GM12878 (cell line): Measurements from ENCODE around the gene RAB44. TPM values are rescaled to one million over a fixed set of nuclear protein-coding genes. Genes with fewer than 3 reads are reported as not detected.

Experiments
- ATAC-seq: fragments of 200-7000 bp; cut with Tn5 transposase; 3 replicates; pipeline ENCODE4 v1.9.1; 2020; ENCODE audit warnings: mild to moderate bottlenecking, moderate library complexity
- BruUV-seq: library from RNA; stranded (reverse); fragments of 400-500 nt; replicated peaks from 2 replicates; lab custom pipeline; 2021; lab: Mats Ljungman, UMichigan
- CTCF ChIA-PET: fragments of 300-600 bp; sonication (Branson Sonifier 250); formaldehyde crosslinking; extraction: SDS; loops from one replicate; lab custom pipeline; 2021; ENCODE audit warnings: inconsistent platforms; lab: Yijun Ruan, JAX
- POLR2A ChIA-PET: fragments of 350-600 bp; formaldehyde crosslinking; extraction: SDS; loops from one replicate; lab custom pipeline; 2021; ENCODE audit warnings: inconsistent platforms; lab: Charles Lee
- RAD21 ChIA-PET: fragments of 300-600 bp; sonication (Branson Sonifier 250); formaldehyde crosslinking; loops from one replicate; lab custom pipeline; 2023; ENCODE audit warnings: antibody characterized with exemption; ENCODE audit not compliant: unreplicated experiment; lab: Charles Lee
- SMC1A ChIA-PET: fragments of 300-600 bp; sonication (Branson Sonifier 250); formaldehyde crosslinking; loops from one replicate; lab custom pipeline; 2023; ENCODE audit not compliant: unreplicated experiment, uncharacterized antibody; lab: Charles Lee
- DNase-seq: peaks from one replicate; pipeline ENCODE4 v3.0.0-alpha.2; 2011; ENCODE audit warnings: low read depth, low spot score
- FAIRE-seq: peaks from 3 replicates; lab custom pipeline; 2011; peaks lifted over from hg19 to GRCh38; lab: Jason Lieb, UNC
- H2AFZ ChIP-seq: 2 replicates; pipeline ENCODE4 v1.6.0; 2011; ENCODE audit warnings: low read depth, low read length, control low read depth; ENCODE audit not compliant: control insufficient read depth
- H3K27ac ChIP-seq: 2 replicates; pipeline ENCODE4 v1.5.1; 2011; ENCODE audit warnings: control low read depth; ENCODE audit not compliant: control insufficient read depth, insufficient read depth
- H3K27me3 ChIP-seq, 2 experiments: replicated peaks in 1 of 2; 2 replicates each; pipeline versions ENCODE4 v1.6.0 to v1.6.1; 2011; ENCODE audit warnings: low read length in 1 of 2; ENCODE audit not compliant: control insufficient read depth in 2 of 2, insufficient read depth in 2 of 2
- H3K36me3 ChIP-seq, 2 experiments: 2 replicates each; pipeline ENCODE4 v1.5.1; 2011; ENCODE audit warnings: low read length in 1 of 2; ENCODE audit not compliant: control insufficient read depth in 2 of 2, insufficient read depth in 2 of 2
- H3K4me1 ChIP-seq: 2 replicates; pipeline ENCODE4 v1.6.1; 2011; ENCODE audit warnings: mild to moderate bottlenecking, low read length, moderate library complexity, mixed read lengths; ENCODE audit not compliant: control insufficient read depth, insufficient read depth
- H3K4me2 ChIP-seq: 2 replicates; pipeline ENCODE4 v1.6.0; 2011; ENCODE audit warnings: control low read depth; ENCODE audit not compliant: control insufficient read depth, insufficient read depth
- H3K4me3 ChIP-seq: fragments of 200-600 bp; sonication (generic); 2 replicates; pipeline ENCODE4 v1.5.1; 2016
- H3K79me2 ChIP-seq: 2 replicates; pipeline ENCODE4 v1.6.0; 2011; ENCODE audit warnings: low read length; ENCODE audit not compliant: control insufficient read depth, insufficient read depth
- H3K9ac ChIP-seq: 2 replicates; pipeline ENCODE4 v1.8.0; 2011; ENCODE audit warnings: low read length, control low read depth, mixed read lengths; ENCODE audit not compliant: control insufficient read depth, insufficient read depth
- H3K9me3 ChIP-seq: replicated peaks from 3 replicates; pipeline ENCODE4 v1.5.1; 2011; ENCODE audit warnings: mild to moderate bottlenecking, low read length; ENCODE audit not compliant: control insufficient read depth, insufficient read depth
- H4K20me1 ChIP-seq: 2 replicates; pipeline ENCODE4 v1.6.0; 2011; ENCODE audit not compliant: control insufficient read depth, insufficient read depth
- ATF2 ChIP-seq: IDR thresholded peaks from 2 replicates; pipeline ENCODE4 v1.6.1; 2012; ENCODE audit warnings: low read length, inconsistent platforms
- ATF7 ChIP-seq: fragments of 450-650 bp; IDR thresholded peaks from 2 replicates; pipeline ENCODE4 v1.6.1; 2016; ENCODE audit warnings: low read depth, mild to moderate bottlenecking
- MXI1 ChIP-seq: fragments of 150-350 bp; IDR thresholded peaks from 2 replicates; pipeline ENCODE4 v1.6.1; 2011; ENCODE audit warnings: low read depth, mild to moderate bottlenecking, inconsistent platforms, low read length, improper control_type of control experiment
- RELA ChIP-seq: fragments of 450-650 bp; IDR thresholded peaks from 2 replicates; pipeline ENCODE4 v1.8.0; 2014; ENCODE audit warnings: borderline replicate concordance; ENCODE audit not compliant: partially characterized antibody
- SUZ12 ChIP-seq: fragments of 200-600 bp; sonication (generic); IDR thresholded peaks from one replicate; pipeline ENCODE4 v1.6.1; 2018; ENCODE audit warnings: antibody characterized with exemption, mild to moderate bottlenecking; ENCODE audit not compliant: unreplicated experiment
- ZNF622 ChIP-seq: fragments of 450-650 bp; IDR thresholded peaks from 2 replicates; pipeline ENCODE4 v1.6.1; 2017; ENCODE audit warnings: mild to moderate bottlenecking, inconsistent platforms
- WGBS: methylation state at CpG from one replicate; pipeline ENCODE4 v1.1.6; 2016; ENCODE audit warnings: low lambda C conversion rate; ENCODE audit not compliant: insufficient replicate concordance, insufficient coverage; ENCODE audit errors: missing lambda C conversion rate; 5-methylcytosine and 5-hydroxymethylcytosine counted together
- in situ Hi-C: fragments of 300-500 bp; cut with MboI; formaldehyde crosslinking; loops from 9 replicates; pipeline ENCODE4 v1.14.3; 2018; ENCODE audit warnings: mixed read lengths
- intact Hi-C: fragments of 100-400 bp; cut with micrococcal nuclease; formaldehyde crosslinking; loops from one replicate; pipeline ENCODE4 v1.14.2; 2022; ENCODE audit not compliant: unreplicated experiment
- polyA plus RNA-seq, 11 experiments: library from polyadenylated mRNA; depleted of rRNA in 4 of 11; unstranded in 6 of 11; stranded (reverse) in 5 of 11; fragments of >200 nt; fragmentation: Nextera tagmentation in 4 of 11; fragmentation: Illumina TruSeq in 1 of 11; extraction: Ambion mirVana in 4 of 11; extraction: Trizol in 1 of 11; gene quantifications; 1 replicate in 1 of 11; 2 replicates in 10 of 11; pipeline versions ENCODE4 v1.2.1 to v1.2.3, GENCODE V29; 2011 to 2016; ENCODE audit warnings: inconsistent platforms in 2 of 11, missing spikeins in 2 of 11, low read depth in 1 of 11
- total RNA-seq, 4 experiments: library from RNA; depleted of rRNA in 3 of 4; stranded (reverse); fragments of >200 nt in 3 of 4; fragmentation: Illumina TruSeq in 1 of 4; extraction: Trizol in 1 of 4; gene quantifications; 2 replicates each; pipeline versions ENCODE4 v1.2.1 to v1.2.3, GENCODE V29; 2013 to 2021

The RAB44 gene
- total and polyA plus RNA-seq, 10 of the 15 experiments (the other 5 are each of a cell fraction or from before 2014, with no cell fraction given) = 0.01 to 0.08 (median 0.05) TPM; not detected in 2

DNA sequence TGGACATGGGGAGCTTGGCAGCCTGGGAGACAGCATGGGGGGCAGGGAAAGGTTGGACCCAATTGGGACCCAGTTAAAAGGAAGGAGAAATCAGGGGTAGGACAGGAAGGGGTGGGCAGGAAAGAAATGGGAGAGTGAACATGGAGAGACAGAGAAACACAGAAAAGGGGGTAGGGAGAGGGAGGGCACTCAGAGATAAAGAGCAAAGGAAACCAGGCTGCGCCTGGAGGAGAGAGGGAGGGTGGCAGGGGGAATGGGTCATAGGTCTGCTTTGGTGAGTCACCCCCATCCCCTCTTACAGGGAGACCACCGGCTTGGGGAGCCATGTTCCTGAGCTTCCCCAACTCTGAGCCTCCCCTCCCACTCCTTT, 46.7 kb downstream of the RAB44 start (continued):
- TF ChIP-seq ATF2 (no peak), RELA (no peak), MXI1 (no peak), ZNF622 (no peak), SUZ12 (no peak)

DNA sequence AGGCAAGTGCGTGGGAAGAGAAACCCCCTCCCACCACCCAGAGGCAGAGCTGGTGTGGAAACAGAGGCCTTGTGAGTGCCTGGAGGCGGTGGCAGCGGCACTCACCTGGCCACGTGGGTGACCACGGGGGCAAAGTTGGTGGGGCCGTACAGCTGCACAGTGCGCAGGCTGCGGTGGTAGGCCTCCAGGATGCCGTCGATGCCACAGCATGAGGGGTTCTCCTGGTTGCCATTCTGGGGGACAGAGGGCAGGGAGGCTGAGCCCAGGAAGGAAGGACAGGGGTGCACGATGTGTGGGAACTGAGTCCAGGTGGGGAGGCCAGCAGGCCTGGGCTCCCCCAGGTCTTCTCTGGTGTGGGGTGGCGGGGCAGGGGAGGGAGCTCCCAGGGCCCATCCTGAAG, 47.7 kb downstream of the RAB44 start:
- H4K20me1 ChIP-seq = no peaks in the 10 kb centered on the region
- ATAC-seq = no peak
- POLR2A ChIA-PET = interaction anchor here (0.5 kb wide), 1 partner anchor 178 kb away, joined by 3 read pairs; no protein-coding TSS in a partner anchor
- in situ Hi-C loops (no loop called here), intact Hi-C loops (no loop called here)
- CTCF ChIA-PET = interaction anchor here (1.1 kb wide), 1 partner anchor 38 kb away, joined by 3 read pairs; no protein-coding TSS in a partner anchor
- FAIRE-seq = no peak
- no peak overlapping the region for H3K4me2 ChIP-seq
- TF ChIP-seq ATF7 = no peak
- RAD21 ChIA-PET = no interaction called here
- H3K36me3 ChIP-seq = no peaks in the 10 kb centered on the region; a peak in 2 of 4 replicates
- no peak overlapping the region for H3K9ac ChIP-seq
- H2AFZ ChIP-seq = no peak overlapping the region
- no peaks in the 10 kb centered on the region for H3K27me3 ChIP-seq
- DNase-seq = no peak
- H3K4me3 ChIP-seq = no peak overlapping the region
- SMC1A ChIA-PET = interaction anchor here (1.5 kb wide), 1 partner anchor 8 kb away, joined by 4 read pairs; no protein-coding TSS in a partner anchor
- H3K4me1 ChIP-seq = no peaks in the 10 kb centered on the region; the same call in 1 of the 2 replicates
- no TSS peak for BruUV-seq
- H3K9me3 ChIP-seq = no peaks in the 10 kb centered on the region; the same call in 1 of the 3 replicates
- no peak overlapping the region for H3K27ac ChIP-seq
- WGBS = 90% methylated on average over 11 of the region's 12 CpGs
- H3K79me2 ChIP-seq = no peaks in the 10 kb centered on the region
